H1 (cell line): Measurements from ENCODE around the gene AEBP1. TPM values are rescaled to one million over a fixed set of nuclear protein-coding genes. Genes with fewer than 3 reads are reported as not detected.

Source experiments
- CTCF ChIA-PET: fragments of 300-600 bp; sonication (Branson Sonifier 250); formaldehyde crosslinking; loops from one replicate; lab custom pipeline; 2021; ENCODE audit not compliant: partially characterized antibody; lab: Charles Lee
- POLR2A ChIA-PET: fragments of 300-600 bp; sonication (Branson Sonifier 250); formaldehyde crosslinking; loops from one replicate; lab custom pipeline; 2021; ENCODE audit warnings: inconsistent platforms; ENCODE audit not compliant: partially characterized antibody; lab: Charles Lee
- DNase-seq, 2 experiments: peaks; one replicate each; pipeline versions ENCODE4 v3.0.0 to v3.0.0-alpha.2; 2010 to 2022; ENCODE audit warnings: low spot score in 2 of 2, low read depth in 1 of 2, mixed read lengths in 1 of 2
- FAIRE-seq: peaks from 2 replicates; lab custom pipeline; 2011; peaks lifted over from hg19 to GRCh38; lab: Jason Lieb, UNC
- H2AFZ ChIP-seq: 2 replicates; pipeline ENCODE4 v1.8.1; 2012; ENCODE audit warnings: low read length, inconsistent platforms
- H2AK5ac ChIP-seq: 2 replicates; pipeline ENCODE4 v1.6.1; 2013; ENCODE audit warnings: low read depth, low read length
- H2BK120ac ChIP-seq: replicated peaks from 2 replicates; pipeline ENCODE3; 2013; ENCODE audit warnings: low read depth, low read length, inconsistent platforms
- H2BK12ac ChIP-seq: 2 replicates; pipeline ENCODE4 v1.6.1; 2013; ENCODE audit warnings: low read depth, low read length
- H2BK15ac ChIP-seq: 2 replicates; pipeline ENCODE4 v1.6.1; 2013; ENCODE audit warnings: low read length
- H2BK20ac ChIP-seq: 2 replicates; pipeline ENCODE4 v1.6.1; 2013; ENCODE audit warnings: low read length
- H2BK5ac ChIP-seq: 2 replicates; pipeline ENCODE4 v1.6.1; 2013; ENCODE audit warnings: low read depth, low read length
- H3K14ac ChIP-seq: 2 replicates; pipeline ENCODE4 v1.6.1; 2013; ENCODE audit warnings: inconsistent platforms; ENCODE audit not compliant: insufficient read length
- H3K18ac ChIP-seq: 2 replicates; pipeline ENCODE4 v1.6.1; 2013; ENCODE audit warnings: low read length; ENCODE audit errors: extremely low read depth
- H3K23ac ChIP-seq: 2 replicates; pipeline ENCODE4 v1.6.1; 2013; ENCODE audit warnings: inconsistent platforms; ENCODE audit not compliant: insufficient read length
- H3K23me2 ChIP-seq: 2 replicates; pipeline ENCODE4 v1.6.1; 2013; ENCODE audit warnings: low read depth, low read length
- H3K27ac ChIP-seq: 2 replicates; pipeline ENCODE4 v1.6.1; 2011; ENCODE audit warnings: low read depth, low read length, inconsistent platforms
- H3K27me3 ChIP-seq, 4 experiments: replicated peaks in 1 of 4; 1 replicate in 1 of 4; 2 replicates in 3 of 4; pipeline versions ENCODE4 v1.6.1 to v1.8.1; 2011 to 2013; ENCODE audit warnings: low read length in 3 of 4, mild to moderate bottlenecking in 3 of 4, inconsistent platforms in 2 of 4, mixed read lengths in 2 of 4, moderate library complexity in 1 of 4; ENCODE audit not compliant: control insufficient read depth in 3 of 4, insufficient read depth in 3 of 4; ENCODE audit errors: extremely low read depth in 1 of 4
- H3K36me3 ChIP-seq, 4 experiments: 2 replicates each; pipeline versions ENCODE4 v1.6.1 to v1.8.1; 2011 to 2013; ENCODE audit warnings: mild to moderate bottlenecking in 4 of 4, low read length in 3 of 4, moderate library complexity in 2 of 4, control low read depth in 1 of 4, inconsistent platforms in 1 of 4; ENCODE audit not compliant: insufficient read depth in 4 of 4, control insufficient read depth in 2 of 4
- H3K4ac ChIP-seq: replicated peaks from 2 replicates; pipeline ENCODE3; 2013; ENCODE audit warnings: low read length, low read depth, mixed read lengths, inconsistent platforms; ENCODE audit not compliant: insufficient read length
- H3K4me1 ChIP-seq, 4 experiments: replicated peaks in 1 of 4; 1 replicate in 1 of 4; 2 replicates in 3 of 4; pipeline versions ENCODE4 v1.6.1 to v1.8.1; 2011 to 2013; ENCODE audit warnings: low read length in 3 of 4, inconsistent platforms in 2 of 4, mixed read lengths in 1 of 4; ENCODE audit not compliant: insufficient read depth in 4 of 4, control insufficient read depth in 3 of 4
- H3K4me2 ChIP-seq, 2 experiments: 2 replicates each; pipeline versions ENCODE4 v1.6.1 to v1.8.1; 2011 to 2013; ENCODE audit warnings: low read depth in 2 of 2, low read length in 2 of 2, control low read depth in 1 of 2, inconsistent platforms in 1 of 2, mild to moderate bottlenecking in 1 of 2; ENCODE audit not compliant: insufficient read depth in 1 of 2
- H3K4me3 ChIP-seq, 4 experiments: fragments of 200-600, 300-600 bp in 1 of 4; sonication (generic), shearing (Covaris generic), sonication (Bioruptor Twin) in 1 of 4; 2 replicates each; pipeline versions ENCODE4 v1.5.1 to v1.8.1; 2011 to 2016; ENCODE audit warnings: low read length in 4 of 4, low read depth in 3 of 4, control low read depth in 2 of 4, inconsistent platforms in 2 of 4, mild to moderate bottlenecking in 2 of 4, mixed read lengths in 1 of 4, moderate library complexity in 1 of 4; ENCODE audit not compliant: insufficient read depth in 2 of 4; ENCODE audit errors: extremely low read depth in 1 of 4
- H3K56ac ChIP-seq: replicated peaks from 2 replicates; pipeline ENCODE3; 2013; ENCODE audit warnings: low read depth, mild to moderate bottlenecking, mixed read lengths, low read length, inconsistent platforms; ENCODE audit not compliant: insufficient read length
- H3K79me1 ChIP-seq: 2 replicates; pipeline ENCODE4 v1.6.1; 2013; ENCODE audit warnings: low read depth, low read length, control low read depth
- H3K79me2 ChIP-seq, 2 experiments: 2 replicates each; pipeline versions ENCODE4 v1.6.1 to v1.8.1; 2012 to 2013; ENCODE audit warnings: low read length in 2 of 2, mild to moderate bottlenecking in 2 of 2, inconsistent platforms in 1 of 2; ENCODE audit not compliant: insufficient read depth in 2 of 2, control insufficient read depth in 1 of 2
- H3K9ac ChIP-seq, 4 experiments: replicated peaks in 1 of 4; 1 replicate in 1 of 4; 2 replicates in 3 of 4; pipeline versions ENCODE4 v1.6.1 to v1.8.1; 2011 to 2013; ENCODE audit warnings: low read depth in 3 of 4, low read length in 3 of 4, control low read depth in 2 of 4, mild to moderate bottlenecking in 2 of 4, moderate library complexity in 2 of 4, inconsistent platforms in 1 of 4; ENCODE audit errors: extremely low read depth in 1 of 4
- H3K9me3 ChIP-seq, 2 experiments: 2 replicates each; pipeline versions ENCODE4 v1.6.1 to v1.8.1; 2012 to 2013; ENCODE audit warnings: mild to moderate bottlenecking in 2 of 2, moderate library complexity in 2 of 2, control low read depth in 1 of 2, inconsistent platforms in 1 of 2, low read depth in 1 of 2, low read length in 1 of 2, mixed read lengths in 1 of 2; ENCODE audit not compliant: insufficient read depth in 2 of 2
- H4K20me1 ChIP-seq, 2 experiments: replicated peaks in 1 of 2; 2 replicates each; pipeline versions ENCODE3 to v1.8.1; 2011 to 2013; ENCODE audit warnings: inconsistent platforms in 2 of 2, low read length in 2 of 2, mild to moderate bottlenecking in 1 of 2; ENCODE audit not compliant: insufficient read depth in 2 of 2, control insufficient read depth in 1 of 2
- H4K5ac ChIP-seq: 2 replicates; pipeline ENCODE4 v1.6.1; 2013; ENCODE audit warnings: low read length, low read depth, mixed read lengths, inconsistent platforms; ENCODE audit not compliant: insufficient read length
- H4K8ac ChIP-seq: 2 replicates; pipeline ENCODE4 v1.8.0; 2013; ENCODE audit warnings: mild to moderate bottlenecking, moderate library complexity, low read length, inconsistent platforms; ENCODE audit not compliant: insufficient read depth; ENCODE audit errors: extremely low read depth
- H4K91ac ChIP-seq: replicated peaks from 2 replicates; pipeline ENCODE3; 2013; ENCODE audit warnings: low read length, mixed read lengths, inconsistent platforms; ENCODE audit not compliant: insufficient read length
- CREB1 ChIP-seq: IDR thresholded peaks from 2 replicates; pipeline ENCODE4 v1.6.1; 2012; ENCODE audit warnings: inconsistent platforms
- HDAC2 ChIP-seq, 2 experiments: fragments of 300-600 bp in 1 of 2; sonication (generic) in 1 of 2; IDR thresholded peaks; 2 replicates each; pipeline ENCODE4 v1.6.1; 2011 to 2012; ENCODE audit warnings: low read depth in 2 of 2, low read length in 2 of 2, mild to moderate bottlenecking in 2 of 2, moderate library complexity in 2 of 2, borderline replicate concordance in 1 of 2, inconsistent platforms in 1 of 2
- HDAC6 ChIP-seq: IDR thresholded peaks from one replicate; pipeline ENCODE4 v1.7.1; 2012; ENCODE audit warnings: low read depth, mild to moderate bottlenecking, inconsistent platforms, low read length, moderate library complexity
- JUN ChIP-seq: IDR thresholded peaks from 2 replicates; pipeline ENCODE4 v1.6.1; 2011; ENCODE audit warnings: low read depth, mild to moderate bottlenecking, improper control_type of control experiment, low read length
- MAFK ChIP-seq: IDR thresholded peaks from 2 replicates; pipeline ENCODE4 v1.6.1; 2012; ENCODE audit warnings: low read depth, mild to moderate bottlenecking, improper control_type of control experiment, low read length
- RBBP5 ChIP-seq: IDR thresholded peaks from 2 replicates; pipeline ENCODE4 v1.7.1; 2012; ENCODE audit warnings: low read depth, mild to moderate bottlenecking, inconsistent platforms, low read length, moderate library complexity, borderline replicate concordance
- TAF1 ChIP-seq: IDR thresholded peaks from 2 replicates; pipeline ENCODE4 v1.6.1; 2011; ENCODE audit warnings: mild to moderate bottlenecking, low read depth, low read length
- USF2 ChIP-seq: IDR thresholded peaks from 2 replicates; pipeline ENCODE4 v1.6.1; 2011; ENCODE audit warnings: low read length, improper control_type of control experiment
- ZNF274 ChIP-seq: IDR thresholded peaks from 2 replicates; pipeline ENCODE4 v1.7.0; 2012; ENCODE audit warnings: low read length, borderline replicate concordance; ENCODE audit errors: extremely low read depth
- WGBS, 2 experiments: shearing (Covaris generic) in 1 of 2; methylation state at CpG; one replicate each; pipeline versions ENCODE4 v1.1.6 to v1.1.7; 2013 to 2015; ENCODE audit warnings: low lambda C conversion rate in 2 of 2, mixed read lengths in 2 of 2, inconsistent platforms in 1 of 2, low coverage in 1 of 2, missing lambda C conversion rate in 1 of 2; ENCODE audit not compliant: insufficient replicate concordance in 2 of 2, insufficient coverage in 1 of 2, insufficient read length in 1 of 2; ENCODE audit errors: extremely low coverage in 1 of 2, missing lambda C conversion rate in 1 of 2; 5-methylcytosine and 5-hydroxymethylcytosine counted together
- polyA plus RNA-seq, 7 experiments: library from polyadenylated mRNA; depleted of rRNA in 3 of 7; stranded (reverse) in 5 of 7; unstranded in 2 of 7; fragments of >200 nt in 5 of 7; fragments of 200-250 nt in 2 of 7; gene quantifications; 1 replicate in 5 of 7; 2 replicates in 1 of 7; 4 replicates in 1 of 7; pipeline versions ENCODE4 v1.2.1 to v1.2.3, GENCODE V29; 2011 to 2013; ENCODE audit warnings: missing spikeins in 2 of 7, mixed read lengths in 2 of 7
- total RNA-seq: library from RNA; stranded (reverse); fragmentation: NEBNext Ultra II Directional; extraction: Animal tissue kit (Norgen Biotek cat#: 25700); gene quantifications from 2 replicates; pipeline ENCODE4 v1.2.1, GENCODE V29; 2021

The AEBP1 gene
- total and polyA plus RNA-seq, 2 of the 8 experiments (the other 6 are each of a cell fraction or from before 2014, with no cell fraction given), result 10.4 to 41.2 TPM

GRCh38 chr7:44142028-44142427 lies 37.9 kb downstream of the AEBP1 start:
- Histone ChIP-seq H3K9me3 (no peaks in the 10 kb centered on the region), H4K20me1 (no peaks in the 10 kb centered on the region)
- no peak for TF ChIP-seq ZNF274
- TF ChIP-seq USF2, result no peak
- no peak for TF ChIP-seq JUN
- no peak for TF ChIP-seq HDAC6
- TF ChIP-seq CREB1, result no peak
- no peak for TF ChIP-seq HDAC2 (IDR thresholded peaks at IDR 0.05; ENCODE audit: borderline replicate concordance in 1 of 2, low read depth in 2 of 2, low read length in 2 of 2)
- no peak for TF ChIP-seq RBBP5
- TF ChIP-seq TAF1, result no peak
- no peak for TF ChIP-seq MAFK

More at GRCh38 chr7:44142028-44142427, 37.9 kb downstream of the AEBP1 start:
- no peak overlapping the region for H2AFZ ChIP-seq
- no peak overlapping the region for H3K56ac ChIP-seq
- no peak overlapping the region for H3K14ac ChIP-seq
- peaks cover 8% of the 10 kb centered on the region; the same call in 1 of the 2 replicates for H3K23me2 ChIP-seq
- DNase-seq (no peak), FAIRE-seq (no peak)
- H3K4me3 ChIP-seq, result no peak overlapping the region
- ChIA-PET POLR2A (interaction anchor here (0.5 to 1.2 kb wide), 4 partner anchors 11 to 433 kb away, joined by 3 read pairs; partner anchors contain the start of gene POLD2), CTCF (interaction anchor here (0.6 to 4.5 kb wide), 6 partner anchors 11 to 72 kb away, joined by 3 to 27 read pairs (median 4); partner anchors contain the start of gene POLD2)
- no peak overlapping the region for H2BK12ac ChIP-seq
- H2BK5ac ChIP-seq, result no peak overlapping the region
- H2AK5ac ChIP-seq, result no peak overlapping the region
- no peaks in the 10 kb centered on the region for H3K79me2 ChIP-seq
- no peak overlapping the region for H4K8ac ChIP-seq
- H4K5ac ChIP-seq, result no peak overlapping the region
- peaks cover 0 to 16% (median 7%) of the 10 kb centered on the region in 4 experiments; a peak in 4 of 7 replicates for H3K4me1 ChIP-seq
- H3K4me2 ChIP-seq, result no peak overlapping the region
- no peak overlapping the region for H2BK15ac ChIP-seq
- no peak overlapping the region for H2BK120ac ChIP-seq
- peaks cover 13 to 27% (median 22%) of the 10 kb centered on the region in 4 experiments for H3K27me3 ChIP-seq
- H4K91ac ChIP-seq, result no peak overlapping the region
- H3K27ac ChIP-seq, result no peak overlapping the region
- no peak overlapping the region for H3K23ac ChIP-seq
- no peak overlapping the region for H3K9ac ChIP-seq
- no peak overlapping the region for H3K4ac ChIP-seq
- H3K36me3 ChIP-seq, result no peaks in the 10 kb centered on the region
- no peak overlapping the region for H2BK20ac ChIP-seq
- 88% methylated on average over 4 of the region's 4 CpGs; no CpG with 5 or more reads in 1 of the 2 experiments for WGBS, 2 experiments
- no peaks in the 10 kb centered on the region for H3K79me1 ChIP-seq
- no peak overlapping the region for H3K18ac ChIP-seq
